Measurements from ENCODE around the gene ASS1.
"Not testable (repeated sequence)": the region's sequence is repeated elsewhere in the genome, so short reads cannot be mapped to it uniquely, and the experiment has no call there.

ASS1 gene

GRCh38 chr9:130419521-130420035 is 25.2 kb upstream of the ASS1 start:
- DNase-seq, result no peak

GRCh38 chr9:130421154-130421801 is 23.5 kb upstream of the ASS1 start:
- DNase-seq, result no peak

GRCh38 chr9:130421802-130422276 is 22.9 kb upstream of the ASS1 start:
- DNase-seq, result no peak

DNA sequence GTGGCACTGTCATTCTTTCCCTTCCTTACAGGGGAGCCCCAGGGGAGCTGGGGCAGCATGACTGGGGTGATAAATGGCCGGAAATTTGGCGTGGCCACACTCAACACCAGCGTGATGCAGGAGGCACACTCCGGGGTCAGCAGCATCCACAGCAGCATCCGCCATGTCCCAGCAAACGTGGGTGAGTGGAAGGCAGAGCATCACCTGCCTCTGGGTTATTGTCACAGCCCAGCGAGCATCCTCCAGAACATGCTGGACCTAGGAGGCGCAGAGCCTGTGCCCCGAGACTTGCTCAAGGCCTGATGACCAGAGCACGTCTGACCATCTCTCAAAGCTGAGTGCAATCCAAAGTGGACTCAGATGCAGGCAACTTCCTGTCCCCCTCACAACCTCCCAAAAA is 22.2 kb upstream of the ASS1 start:
- no peak for DNase-seq

DNA sequence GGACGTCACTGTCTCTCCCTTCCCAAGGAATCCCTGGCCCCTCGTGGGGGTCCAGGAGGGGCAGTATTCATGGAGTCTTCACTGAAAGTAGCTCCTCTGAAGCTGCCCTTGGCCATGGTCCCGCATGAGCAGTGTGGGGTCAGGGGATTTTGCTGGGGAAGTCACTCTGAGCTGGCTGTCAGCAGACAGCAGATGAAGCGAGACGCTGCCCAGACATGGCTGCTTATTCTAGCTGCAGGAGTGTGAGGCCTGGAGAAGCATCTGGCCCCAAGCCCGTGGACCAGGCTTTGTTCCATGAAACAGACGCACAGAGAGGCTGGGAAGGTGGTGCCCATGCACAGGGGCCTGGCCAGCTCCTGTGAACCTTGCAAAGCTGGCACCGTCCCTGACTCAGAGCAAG is 21.5 kb upstream of the ASS1 start:
- DNase-seq, result no peak

DNA sequence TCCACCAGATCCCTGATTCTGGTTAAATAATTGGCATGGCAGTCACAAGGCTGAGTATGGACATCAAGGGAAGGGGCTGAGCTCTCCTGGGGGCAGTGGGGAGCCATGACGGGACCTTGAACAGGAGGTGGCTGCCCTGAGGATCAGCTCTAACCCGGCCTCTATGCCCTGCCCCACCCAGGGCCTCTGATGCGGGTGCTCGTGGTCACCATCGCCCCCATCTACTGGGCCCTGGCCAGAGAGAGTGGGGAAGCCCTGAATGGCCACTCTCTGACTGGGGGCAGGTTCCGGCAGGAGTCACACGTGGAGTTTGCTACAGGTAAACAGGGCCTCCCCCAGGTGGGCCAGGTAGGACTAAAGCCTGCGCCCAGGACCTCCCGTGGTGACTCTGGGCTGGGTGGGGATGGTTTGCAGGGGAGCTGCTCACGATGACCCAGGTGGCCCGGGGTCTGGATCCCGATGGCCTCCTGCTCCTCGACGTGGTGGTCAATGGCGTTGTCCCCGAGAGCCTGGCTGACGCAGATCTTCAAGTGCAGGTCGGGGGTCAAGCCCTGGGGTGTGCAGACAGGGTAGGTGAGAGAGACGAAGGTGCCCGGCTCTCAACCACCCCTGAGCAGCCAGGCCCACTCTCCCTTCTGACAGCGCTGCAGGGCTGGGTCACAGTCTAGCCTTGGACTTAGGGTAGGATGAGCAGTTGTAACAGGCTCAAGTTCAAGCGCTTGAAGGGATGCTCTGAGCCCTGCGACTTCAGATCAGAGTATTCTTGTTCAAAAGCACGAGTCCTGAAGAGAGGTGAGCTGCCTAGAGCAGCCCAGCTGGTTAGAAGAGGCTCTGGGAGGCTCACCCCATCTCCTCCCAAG is 19.9 kb upstream of the ASS1 start:
- DNase-seq, result no peak

GRCh38 chr9:130425741-130426466 is 18.9 kb upstream of the ASS1 start:
- no peak for DNase-seq

- DNase-seq, result no peak
Measured at GRCh38 chr9:130426467-130426773, 18.3 kb upstream of the ASS1 start.

- no peak for DNase-seq
Measured at GRCh38 chr9:130426883-130427282, 17.9 kb upstream of the ASS1 start.

DNA sequence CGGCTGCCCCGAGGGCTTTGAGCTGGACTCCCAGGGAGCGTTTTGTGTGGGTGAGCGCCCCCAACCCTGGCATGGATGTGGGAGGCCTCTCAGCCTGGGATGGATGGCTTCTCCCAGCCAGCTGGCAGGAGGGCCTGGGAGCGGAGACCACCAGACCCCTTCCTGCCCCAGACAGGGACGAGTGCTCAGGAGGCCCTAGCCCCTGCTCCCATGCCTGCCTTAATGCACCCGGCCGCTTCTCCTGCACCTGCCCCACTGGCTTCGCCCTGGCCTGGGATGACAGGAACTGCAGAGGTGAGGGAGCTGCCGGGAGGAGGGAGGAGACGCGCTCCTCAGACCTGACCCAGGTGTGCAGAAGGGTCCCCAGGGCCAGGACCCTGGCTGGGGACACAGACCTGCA is 17.4 kb upstream of the ASS1 start:
- DNase-seq, result no peak

GRCh38 chr9:130428086-130428665 is 16.6 kb upstream of the ASS1 start:
- DNase-seq, result no peak

GRCh38 chr9:130429381-130429780 is 15.4 kb upstream of the ASS1 start:
- no peak for DNase-seq

- DNase-seq, result no peak
Measured at GRCh38 chr9:130429831-130430230, 14.9 kb upstream of the ASS1 start.

GRCh38 chr9:130430232-130430631 is 14.5 kb upstream of the ASS1 start:
- DNase-seq, result no peak

DNA sequence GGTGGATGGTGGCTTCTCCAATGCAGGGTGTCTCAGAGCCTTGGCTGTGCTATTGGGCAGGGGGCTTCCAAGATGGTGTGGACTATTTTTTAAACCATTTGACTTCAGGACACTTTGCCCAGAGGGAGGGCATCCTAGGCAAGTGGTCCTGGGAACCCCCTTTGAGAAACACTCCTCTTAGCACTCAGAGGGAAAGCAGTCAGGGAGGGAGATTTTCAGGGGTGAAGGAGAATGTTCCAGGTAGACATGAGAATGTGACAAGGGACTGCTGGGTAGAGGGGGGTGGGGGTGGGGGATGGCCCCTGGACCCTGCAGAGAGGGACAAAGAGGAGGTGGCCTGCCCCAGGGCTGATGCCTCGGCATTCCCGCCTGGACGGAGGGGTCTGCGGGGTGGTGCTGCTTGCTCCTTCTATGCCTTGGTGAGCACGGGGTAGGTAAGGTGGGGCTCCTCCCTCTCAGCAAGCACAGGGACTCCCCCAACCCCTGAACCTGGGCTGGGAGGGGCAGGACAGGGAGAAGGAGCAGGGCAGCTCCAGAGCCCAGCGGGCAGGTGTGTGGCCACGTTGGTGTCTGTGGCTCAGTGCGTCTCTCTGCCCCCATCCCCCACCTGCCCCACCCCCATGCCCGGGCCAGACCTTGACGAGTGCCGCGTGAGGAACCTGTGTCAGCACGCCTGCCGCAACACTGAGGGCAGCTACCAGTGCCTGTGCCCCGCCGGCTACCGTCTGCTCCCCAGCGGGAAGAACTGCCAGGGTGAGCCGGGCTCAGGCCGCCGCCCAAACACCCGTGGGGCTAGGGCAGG is 13.8 kb upstream of the ASS1 start:
- no peak for DNase-seq

DNA sequence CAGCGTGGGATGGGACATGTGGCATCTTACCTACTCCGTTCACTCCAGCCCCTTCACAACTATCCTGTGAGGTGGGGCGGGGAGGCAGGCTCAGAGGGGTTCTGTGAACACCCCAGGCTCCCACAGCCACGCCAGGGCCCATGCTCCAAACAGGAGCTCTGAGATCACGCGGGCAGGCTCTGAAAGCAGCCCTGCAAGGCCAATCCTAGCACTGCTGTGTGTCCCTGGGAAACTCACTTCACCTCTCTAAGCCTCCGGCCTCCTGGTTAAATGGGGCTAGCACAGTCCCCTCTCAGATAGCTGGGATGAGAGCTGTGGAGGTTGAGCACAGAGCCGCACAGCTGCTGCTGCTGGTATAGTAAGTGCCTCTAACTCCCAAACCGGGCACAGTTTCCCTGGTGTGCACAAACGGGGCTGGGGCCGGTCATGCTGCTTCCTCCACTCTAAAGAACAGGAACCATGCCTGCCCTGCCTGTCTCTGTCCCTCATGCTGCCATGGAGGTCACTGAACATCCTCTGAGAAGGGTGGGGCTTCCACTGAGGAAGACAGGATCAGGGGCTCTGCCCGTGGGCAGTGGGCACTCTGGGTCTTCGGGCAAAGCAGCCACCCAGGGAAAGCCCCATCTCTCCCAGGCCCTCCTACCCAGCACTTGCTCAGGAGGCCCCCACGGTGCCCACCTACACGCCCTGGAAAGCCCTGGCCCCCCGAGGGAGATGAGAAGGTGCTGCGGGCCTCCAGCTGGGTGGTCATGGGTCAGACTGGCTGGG is 13.0 kb upstream of the ASS1 start:
- DNase-seq, result no peak

GRCh38 chr9:130432362-130432761 is 12.4 kb upstream of the ASS1 start:
- no peak for DNase-seq

GRCh38 chr9:130432796-130433167 is 12.0 kb upstream of the ASS1 start:
- DNase-seq, result no peak

DNA sequence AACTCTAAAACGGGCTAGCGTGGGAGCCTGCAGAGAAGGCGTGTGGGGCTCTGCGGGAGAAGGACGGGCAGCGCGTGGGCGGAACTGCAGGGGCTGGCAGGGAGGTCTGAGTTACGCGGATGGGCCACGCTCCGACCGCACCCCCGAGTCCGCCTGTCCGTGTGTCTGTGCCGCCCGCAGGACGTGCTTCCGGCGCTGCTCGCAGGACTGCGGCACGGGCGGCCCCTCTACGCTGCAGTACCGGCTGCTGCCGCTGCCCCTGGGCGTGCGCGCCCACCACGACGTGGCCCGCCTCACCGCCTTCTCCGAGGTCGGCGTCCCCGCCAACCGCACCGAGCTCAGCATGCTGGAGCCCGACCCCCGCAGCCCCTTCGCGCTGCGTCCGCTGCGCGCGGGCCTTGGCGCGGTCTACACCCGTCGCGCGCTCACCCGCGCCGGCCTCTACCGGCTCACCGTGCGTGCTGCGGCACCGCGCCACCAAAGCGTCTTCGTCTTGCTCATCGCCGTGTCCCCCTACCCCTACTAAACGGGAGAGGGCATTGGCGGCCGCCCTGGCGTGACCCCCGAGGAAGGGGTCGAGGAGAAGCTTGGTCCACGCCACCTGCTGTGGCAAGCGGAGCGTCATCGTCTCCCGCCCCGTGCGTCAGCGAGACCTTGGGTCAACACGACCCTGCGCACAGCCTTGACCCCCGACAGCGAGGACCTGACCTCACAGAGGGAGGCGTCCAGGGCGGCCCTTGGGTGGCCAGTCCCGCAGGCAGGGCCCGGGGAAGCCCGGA is 11.4 kb upstream of the ASS1 start:
- peak in 1 of 5 donors; percentile 53 for DNase-seq

DNA sequence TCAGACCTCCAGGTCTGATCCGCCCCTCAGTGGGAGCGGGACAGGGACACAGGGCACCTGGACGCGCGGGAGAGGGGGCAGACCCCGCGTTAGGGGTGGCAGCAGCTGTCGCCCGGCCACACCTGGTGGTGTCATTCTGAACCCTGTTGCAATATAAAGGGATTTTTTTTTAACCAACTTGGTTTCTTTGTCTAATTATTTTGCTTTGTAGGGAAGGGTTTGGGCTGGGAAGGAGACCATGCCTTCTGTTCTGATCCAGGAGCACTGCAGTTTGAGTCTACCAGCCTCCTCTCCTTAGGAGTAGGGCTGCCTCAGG is 10.9 kb upstream of the ASS1 start:
- DNase-seq, result no peak

DNA sequence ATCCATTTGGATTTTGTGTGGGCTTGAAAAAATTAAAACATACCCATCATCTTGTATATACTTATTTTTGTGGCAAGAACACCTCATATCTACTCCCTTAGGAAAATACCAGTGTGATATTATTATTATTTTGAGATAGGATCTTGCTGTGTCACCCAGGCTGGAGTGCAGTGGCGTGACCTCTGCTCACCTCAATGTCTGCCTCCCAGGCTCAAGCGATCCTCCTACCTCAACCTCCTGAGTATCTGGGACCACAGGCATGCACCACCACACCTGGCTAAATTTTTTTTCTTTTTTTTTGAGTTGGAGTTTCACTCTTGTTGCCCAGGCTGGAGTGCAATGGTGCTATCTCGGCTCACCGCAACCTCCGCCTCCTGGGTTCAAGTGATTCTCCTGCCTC is 10.1 kb upstream of the ASS1 start:
- not testable (repeated sequence) for DNase-seq

All from T-helper 1 cell (primary cell).